Karpas-422 (cell line): ENCODE measurements around the gene SPTB. TPM values are rescaled to one million over a fixed set of nuclear protein-coding genes. Genes with fewer than 3 reads are reported as not detected.

ENCODE experiments used
- DNase-seq: peaks from one replicate; pipeline ENCODE4 v3.0.0-alpha.2; 2015
- H2AFZ ChIP-seq: fragments of 200-600 bp; sonication (generic); 2 replicates; pipeline ENCODE4 v1.6.1; 2014; ENCODE audit warnings: antibody characterized with exemption, low read length, mixed read lengths
- H3K27ac ChIP-seq: fragments of 200-600 bp; sonication (generic); 2 replicates; pipeline ENCODE4 v1.5.1; 2014; ENCODE audit warnings: mild to moderate bottlenecking, low read length, moderate library complexity
- H3K27me3 ChIP-seq: fragments of 200-600 bp; sonication (generic); 2 replicates; pipeline ENCODE4 v1.6.1; 2014; ENCODE audit warnings: low read length, mixed read lengths
- H3K36me3 ChIP-seq: fragments of 200-600 bp; sonication (generic); 2 replicates; pipeline ENCODE4 v1.6.1; 2014; ENCODE audit warnings: low read length, mixed read lengths; ENCODE audit not compliant: insufficient read depth
- H3K4me1 ChIP-seq: fragments of 200-600 bp; sonication (generic); 2 replicates; pipeline ENCODE4 v1.6.1; 2014; ENCODE audit warnings: mild to moderate bottlenecking, low read length, mixed read lengths
- H3K4me2 ChIP-seq: fragments of 200-600 bp; sonication (generic); 2 replicates; pipeline ENCODE4 v1.6.1; 2014; ENCODE audit warnings: low read length, low read depth, mild to moderate bottlenecking; ENCODE audit not compliant: poor library complexity, severe bottlenecking
- H3K4me3 ChIP-seq: fragments of 200-600 bp; sonication (generic); 2 replicates; pipeline ENCODE4 v1.5.1; 2014; ENCODE audit warnings: mild to moderate bottlenecking, antibody characterized with exemption, low read length, mixed read lengths
- H3K79me2 ChIP-seq: fragments of 200-600 bp; sonication (generic); 2 replicates; pipeline ENCODE4 v1.6.1; 2014; ENCODE audit warnings: mild to moderate bottlenecking, low read length, mixed read lengths
- H3K9ac ChIP-seq: fragments of 200-600 bp; sonication (generic); 2 replicates; pipeline ENCODE4 v1.6.0; 2014; ENCODE audit warnings: low read length
- H3K9me2 ChIP-seq: fragments of 200-600 bp; sonication (generic), shearing (Covaris generic); replicated peaks from 2 replicates; pipeline ENCODE4 v1.6.0; 2014; ENCODE audit warnings: mild to moderate bottlenecking, low read length, moderate library complexity; ENCODE audit not compliant: insufficient read depth
- H3K9me3 ChIP-seq: fragments of 300-700, 200-600 bp; sonication (generic); 2 replicates; pipeline ENCODE4 v1.6.1; 2014; ENCODE audit warnings: low read length, mixed read lengths
- H4K20me1 ChIP-seq: fragments of 200-600 bp; sonication (generic); 2 replicates; pipeline ENCODE4 v1.6.1; 2014; ENCODE audit warnings: mild to moderate bottlenecking, antibody characterized with exemption, low read length, low read depth; ENCODE audit not compliant: insufficient read depth
- total RNA-seq: library from RNA; depleted of rRNA; stranded (reverse); fragments of >200 nt; shearing (Covaris generic); gene quantifications from 2 replicates; pipeline ENCODE4 v1.2.3, GENCODE V29; 2014; ENCODE audit warnings: low replicate concordance

The SPTB gene
- total RNA-seq, 1 experiment from 2014 or later: not detected

DNA sequence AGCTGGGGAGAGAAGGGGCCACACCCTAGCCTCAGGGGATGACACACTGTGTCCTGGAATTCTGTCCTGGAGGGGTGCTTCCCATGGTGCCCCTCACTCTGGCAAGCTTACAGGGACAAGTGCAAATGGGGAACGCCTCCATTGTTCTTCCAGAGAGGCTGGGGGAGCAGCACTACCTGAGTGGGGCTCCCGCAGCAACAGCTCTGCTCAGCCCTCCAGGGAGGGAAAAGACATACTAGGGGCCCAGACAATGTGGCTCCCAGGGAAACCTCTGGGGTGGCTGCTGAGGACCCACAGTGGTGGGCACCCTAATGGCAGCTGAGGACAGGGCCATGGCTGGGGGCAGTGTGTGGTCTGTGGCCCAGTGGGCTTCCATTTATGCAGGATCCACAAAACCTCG lies 106.1 kb downstream of the SPTB start:
- Histone ChIP-seq H3K9me3 (no peaks in the 10 kb centered on the region), H3K27me3 (no peaks in the 10 kb centered on the region), H3K4me1 (no peaks in the 10 kb centered on the region), H3K27ac (no peak overlapping the region), H4K20me1 (0 out of 2 replicates have a peak, but pooled peaks cover 5% of the 10 kb centered on the region), H3K36me3 (no peaks in the 10 kb centered on the region), H3K4me3 (no peak overlapping the region), H2AFZ (no peak overlapping the region), H3K4me2 (no peak overlapping the region), H3K79me2 (no peaks in the 10 kb centered on the region), H3K9ac (no peak overlapping the region), H3K9me2 (no peaks in the 10 kb centered on the region)
- DNase-seq: no peak

DNA sequence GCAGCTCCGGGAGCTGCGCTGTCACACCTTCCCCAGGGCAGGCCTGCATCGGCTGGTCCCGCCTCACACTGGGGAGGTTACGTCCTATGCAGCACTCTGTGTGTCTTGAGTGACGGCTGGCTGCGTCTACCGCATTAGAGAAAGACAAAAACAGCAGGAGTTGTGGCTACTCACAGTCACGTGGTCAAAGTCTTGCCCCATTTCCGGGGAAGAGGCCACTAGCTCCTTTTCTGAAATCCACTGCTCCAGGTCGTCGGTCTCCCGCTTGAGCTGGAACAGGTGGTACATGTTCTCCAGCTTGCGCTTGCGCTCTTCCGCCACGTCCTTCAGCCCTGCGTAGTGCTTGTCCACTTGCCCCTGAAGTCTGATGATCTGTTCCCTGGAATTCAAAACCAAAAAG lies 106.7 kb downstream of the SPTB start:
- Histone ChIP-seq H4K20me1 (0 out of 2 replicates have a peak, but pooled peaks cover 5% of the 10 kb centered on the region), H3K4me3 (no peak overlapping the region), H3K36me3 (no peaks in the 10 kb centered on the region), H3K9me3 (no peaks in the 10 kb centered on the region), H3K4me2 (no peak overlapping the region), H3K9ac (no peak overlapping the region), H3K9me2 (no peaks in the 10 kb centered on the region), H3K27me3 (no peaks in the 10 kb centered on the region), H3K4me1 (no peaks in the 10 kb centered on the region), H2AFZ (no peak overlapping the region), H3K27ac (no peak overlapping the region), H3K79me2 (no peaks in the 10 kb centered on the region)
- no peak for DNase-seq

DNA sequence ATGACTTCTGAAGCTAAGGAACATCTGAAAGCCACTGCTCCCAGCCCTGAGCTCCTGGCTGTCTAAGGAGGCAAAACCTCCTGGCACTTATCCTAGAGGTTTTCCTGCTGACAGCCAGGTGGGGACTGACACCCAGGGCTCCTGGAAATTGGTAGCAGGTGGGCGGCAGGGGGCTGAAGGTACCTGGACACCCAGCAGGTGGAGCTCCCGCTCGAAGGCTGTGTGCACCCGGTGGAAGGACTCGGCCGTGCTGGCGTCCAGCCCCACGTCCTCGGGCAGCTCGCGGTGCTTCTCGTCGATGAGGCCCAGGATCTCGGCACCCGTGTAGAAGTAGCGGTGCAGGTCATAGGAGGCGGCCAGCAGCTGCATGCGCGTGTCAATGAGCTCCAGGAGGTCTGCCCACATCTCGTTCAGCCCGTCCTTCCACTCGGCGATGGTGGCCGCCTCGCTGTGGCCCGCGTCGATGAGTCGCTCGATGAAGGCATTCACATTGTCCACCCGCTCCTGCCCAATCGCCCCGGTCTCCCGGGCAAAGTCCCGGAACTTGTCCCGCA lies 107.2 kb downstream of the SPTB start:
- Histone ChIP-seq H3K27me3 (no peaks in the 10 kb centered on the region), H3K4me3 (no peak overlapping the region), H3K36me3 (no peaks in the 10 kb centered on the region), H3K27ac (no peak overlapping the region), H3K4me2 (no peak overlapping the region), H3K9ac (no peak overlapping the region), H3K9me2 (no peaks in the 10 kb centered on the region), H4K20me1 (0 out of 2 replicates have a peak, but pooled peaks cover 5% of the 10 kb centered on the region), H3K9me3 (no peaks in the 10 kb centered on the region), H2AFZ (no peak overlapping the region), H3K79me2 (no peaks in the 10 kb centered on the region), H3K4me1 (no peaks in the 10 kb centered on the region)
- DNase-seq: no peak

DNA sequence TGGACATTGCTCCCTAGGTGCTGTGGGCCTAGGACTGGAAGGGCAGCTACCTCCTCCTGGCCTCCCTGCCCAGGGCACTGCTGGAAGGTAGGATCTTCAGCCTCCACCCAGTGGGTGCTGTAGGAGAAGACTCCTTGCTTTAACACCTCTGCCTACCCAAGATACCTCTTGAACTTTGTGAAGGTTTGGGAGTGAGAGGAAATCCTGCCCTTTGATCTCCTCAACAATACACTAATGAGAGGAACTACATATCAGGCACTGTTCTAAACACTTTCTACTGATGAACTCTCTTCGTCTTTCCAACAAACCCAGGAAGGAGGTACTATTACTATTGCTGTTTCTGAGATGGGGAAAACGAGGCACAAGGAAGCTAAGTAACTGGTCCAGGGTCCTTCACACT lies 108.5 kb downstream of the SPTB start:
- no peaks in the 10 kb centered on the region for H3K9me2 ChIP-seq
- H3K9me3 ChIP-seq: no peaks in the 10 kb centered on the region
- H3K4me2 ChIP-seq: no peak overlapping the region
- no peak overlapping the region for H2AFZ ChIP-seq
- no peaks in the 10 kb centered on the region for H3K27me3 ChIP-seq
- H3K4me1 ChIP-seq: no peaks in the 10 kb centered on the region
- no peak overlapping the region for H3K9ac ChIP-seq
- no peak overlapping the region for H3K27ac ChIP-seq
- no peaks in the 10 kb centered on the region for H3K79me2 ChIP-seq
- no peak overlapping the region for H3K4me3 ChIP-seq
- 0 out of 2 replicates have a peak, but pooled peaks cover 5% of the 10 kb centered on the region for H4K20me1 ChIP-seq
- DNase-seq: no peak
- H3K36me3 ChIP-seq: no peaks in the 10 kb centered on the region

DNA sequence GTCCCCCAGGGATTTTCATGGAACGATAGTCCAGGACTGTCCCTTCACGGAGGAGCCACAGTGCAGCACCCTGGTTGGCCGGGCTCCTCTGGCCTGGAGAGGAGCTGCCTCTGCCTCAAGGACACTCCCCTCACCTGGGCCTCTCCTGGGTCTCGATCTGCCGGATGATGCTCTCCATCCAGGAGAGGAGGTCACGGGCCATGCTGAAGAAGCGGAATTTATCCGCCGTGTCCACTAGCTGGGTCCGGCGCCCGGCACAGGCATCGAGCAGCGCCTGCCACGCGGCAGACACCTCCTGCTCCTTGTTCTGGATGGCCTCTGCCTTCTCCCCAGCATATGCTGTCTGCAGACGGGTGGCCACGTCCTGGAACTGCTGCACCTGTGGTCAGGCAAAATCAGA lies 109.0 kb downstream of the SPTB start:
- H3K4me2 ChIP-seq: no peak overlapping the region
- no peaks in the 10 kb centered on the region for H3K9me3 ChIP-seq
- no peak overlapping the region for H3K27ac ChIP-seq
- H4K20me1 ChIP-seq: 0 out of 2 replicates have a peak, but pooled peaks cover 5% of the 10 kb centered on the region
- no peaks in the 10 kb centered on the region for H3K9me2 ChIP-seq
- DNase-seq: no peak
- no peaks in the 10 kb centered on the region for H3K36me3 ChIP-seq
- H3K4me3 ChIP-seq: no peak overlapping the region
- no peak overlapping the region for H2AFZ ChIP-seq
- H3K27me3 ChIP-seq: no peaks in the 10 kb centered on the region
- no peaks in the 10 kb centered on the region for H3K79me2 ChIP-seq
- no peaks in the 10 kb centered on the region for H3K4me1 ChIP-seq
- H3K9ac ChIP-seq: no peak overlapping the region

DNA sequence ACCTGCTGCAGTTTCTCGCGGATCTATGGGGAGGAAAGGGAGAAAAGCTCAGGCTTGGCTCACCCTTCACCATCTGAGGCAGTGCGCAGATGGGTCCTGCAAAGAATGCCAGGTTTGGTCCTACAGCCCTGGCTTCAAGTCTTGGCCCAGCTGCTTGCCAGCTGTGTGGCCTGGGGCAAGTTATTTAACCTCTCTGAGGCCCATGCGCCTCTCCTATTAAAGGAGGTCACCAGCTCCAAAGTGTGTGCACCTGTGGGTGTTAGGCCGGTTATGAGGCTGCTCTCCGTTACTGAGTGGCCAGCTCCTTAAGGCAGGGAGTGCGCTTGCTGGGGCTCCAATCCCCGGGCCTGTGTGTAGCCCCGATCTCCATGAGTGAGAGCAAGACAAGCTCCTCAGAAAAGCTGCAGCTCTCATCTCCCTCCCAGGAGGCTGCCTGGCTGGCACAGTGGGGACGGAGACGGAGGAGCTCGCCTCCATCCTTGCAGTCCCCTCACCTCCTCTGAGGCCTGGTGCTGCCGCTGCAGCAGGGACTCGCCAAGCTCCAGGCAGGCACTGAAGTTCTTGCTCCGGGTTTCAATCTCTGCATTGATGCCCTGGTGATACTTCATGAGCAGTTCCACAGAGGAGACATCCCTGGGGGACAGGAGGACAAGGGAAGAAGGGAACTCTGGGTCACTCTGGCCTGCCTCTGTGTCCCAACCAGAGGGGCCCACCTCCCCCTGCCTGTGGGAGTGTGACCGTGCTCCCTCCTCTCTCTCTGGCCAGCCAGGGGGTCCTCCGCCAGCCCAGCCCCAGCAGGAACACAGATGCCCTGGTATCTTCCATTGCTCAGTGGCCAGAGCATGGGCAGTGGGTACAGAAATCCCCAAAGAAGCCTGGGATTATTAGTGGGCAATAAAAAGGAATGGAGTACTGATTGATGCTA lies 110.3 kb downstream of the SPTB start:
- Histone ChIP-seq H3K79me2 (no peaks in the 10 kb centered on the region), H3K27ac (no peak overlapping the region), H4K20me1 (0 out of 2 replicates have a peak, but pooled peaks cover 5% of the 10 kb centered on the region), H3K4me3 (no peak overlapping the region), H3K27me3 (no peaks in the 10 kb centered on the region), H3K9ac (no peak overlapping the region), H3K4me1 (peaks cover 4% of the 10 kb centered on the region; the same call in 1 of the 2 replicates), H3K4me2 (no peak overlapping the region), H3K9me3 (no peaks in the 10 kb centered on the region), H3K9me2 (no peaks in the 10 kb centered on the region), H3K36me3 (no peaks in the 10 kb centered on the region), H2AFZ (no peak overlapping the region)
- DNase-seq: no peak

DNA sequence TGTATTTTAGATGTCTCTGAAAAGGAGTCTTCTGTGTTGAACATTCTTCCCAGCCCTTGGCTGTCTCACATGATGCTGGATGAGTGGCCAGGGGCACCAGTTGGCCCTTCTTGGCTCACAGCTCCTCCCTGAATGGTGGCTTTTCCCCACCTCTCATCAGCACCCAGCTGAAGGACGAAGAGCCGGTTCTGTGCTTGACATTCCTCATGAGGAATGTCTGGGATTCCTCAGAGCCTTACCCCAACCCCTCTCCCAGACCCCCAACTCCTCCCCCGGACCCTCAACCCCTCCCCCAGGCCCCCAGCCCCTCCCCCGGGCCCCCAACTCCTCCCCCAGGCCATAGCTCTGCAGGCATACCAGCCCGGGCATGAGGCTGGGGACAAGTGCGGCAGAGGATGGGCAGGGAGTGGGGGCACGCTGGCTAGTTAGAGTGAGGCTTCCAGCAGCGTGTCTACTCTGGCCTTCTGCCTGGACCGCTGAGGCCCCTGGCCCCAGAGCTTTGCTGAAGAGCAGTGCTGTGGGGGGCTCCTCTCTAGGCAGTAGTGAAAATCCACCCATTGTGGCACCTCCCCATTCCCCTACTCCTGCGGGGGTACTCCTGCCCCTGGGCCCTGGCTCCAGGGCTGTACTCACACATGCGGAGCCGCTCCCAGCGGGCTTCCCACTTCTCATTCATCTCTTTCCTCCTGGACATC lies 111.2 kb downstream of the SPTB start:
- Histone ChIP-seq H3K4me1 (peaks cover 10% of the 10 kb centered on the region), H3K9ac (no peak overlapping the region), H3K9me2 (no peaks in the 10 kb centered on the region), H3K9me3 (no peaks in the 10 kb centered on the region), H4K20me1 (0 out of 2 replicates have a peak, but pooled peaks cover 5% of the 10 kb centered on the region), H3K4me3 (no peak overlapping the region), H2AFZ (no peak overlapping the region), H3K27me3 (no peaks in the 10 kb centered on the region), H3K79me2 (no peaks in the 10 kb centered on the region), H3K36me3 (no peaks in the 10 kb centered on the region), H3K4me2 (no peak overlapping the region), H3K27ac (no peak overlapping the region)
- DNase-seq: no peak
